HG03135 (cell line): ENCODE data around the gene MOB2.

Source experiments
- ATAC-seq: cut with Tn5 transposase; IDR thresholded peaks from one replicate; pipeline ENCODE4 v1.9.1; 2021; ENCODE audit warnings: mild to moderate bottlenecking, moderate library complexity; ENCODE audit not compliant: unreplicated experiment

Gene MOB2

GRCh38 chr11:1488575-1489180 is 2.1 kb upstream of the MOB2 start:
- no peak for ATAC-seq

- no peak for ATAC-seq
Measured at GRCh38 chr11:1487851-1488574, 1.4 kb upstream of the MOB2 start.

- no peak for ATAC-seq
Measured at GRCh38 chr11:1487091-1487850, 692 bp upstream of the MOB2 start.

GRCh38 chr11:1485504-1485885 is 1.1 kb downstream of the MOB2 start:
- no peak for ATAC-seq

GRCh38 chr11:1484695-1485503 is 1.7 kb downstream of the MOB2 start:
- no peak for ATAC-seq

GRCh38 chr11:1484061-1484671 is 2.4 kb downstream of the MOB2 start:
- no peak for ATAC-seq

- ATAC-seq, result no peak
Measured at GRCh38 chr11:1483445-1483961, 3.1 kb downstream of the MOB2 start.

- no peak for ATAC-seq
Measured at GRCh38 chr11:1482581-1483444, 3.8 kb downstream of the MOB2 start.

- ATAC-seq, result no peak
Measured at GRCh38 chr11:1481861-1482441, 4.6 kb downstream of the MOB2 start.

GRCh38 chr11:1481483-1481825 is 5.1 kb downstream of the MOB2 start:
- no peak for ATAC-seq

GRCh38 chr11:1480555-1481482 is 5.8 kb downstream of the MOB2 start:
- ATAC-seq, result no peak

- ATAC-seq, result no peak
Measured at GRCh38 chr11:1480191-1480554, 6.4 kb downstream of the MOB2 start.

- ATAC-seq, result no peak
Measured at GRCh38 chr11:1479678-1480118, 6.9 kb downstream of the MOB2 start.

- ATAC-seq, result no peak
Measured at GRCh38 chr11:1479006-1479677, 7.4 kb downstream of the MOB2 start.

GRCh38 chr11:1478544-1478943 is 8.0 kb downstream of the MOB2 start:
- ATAC-seq, result no peak

GRCh38 chr11:1478011-1478410 is 8.6 kb downstream of the MOB2 start:
- no peak for ATAC-seq

- ATAC-seq, result no peak
Measured at GRCh38 chr11:1476940-1477736, 9.4 kb downstream of the MOB2 start.
